HepG2 (cell line): ENCODE results near the gene UBE2S. TPM values are rescaled to one million over a fixed set of nuclear protein-coding genes. Genes with fewer than 3 reads are reported as not detected.
A peak's percentile ranks its signal among the peaks of the same experiment; 100 is the strongest.

Experiments used
- AHR ChIP-seq: IDR thresholded peaks from 2 replicates; pipeline ENCODE4 v1.6.1; 2018; ENCODE audit warnings: missing genetic modification reagents, missing compliant biosample characterization
- CHD2 ChIP-seq: IDR thresholded peaks from 2 replicates; pipeline ENCODE4 v1.6.1; 2011; ENCODE audit warnings: low read depth, low read length, improper control_type of control experiment
- GABPA ChIP-seq, 2 experiments: IDR thresholded peaks; 2 replicates each; pipeline ENCODE4 v1.6.1; 2011 to 2016; ENCODE audit warnings: low read depth in 2 of 2, low read length in 1 of 2, missing biosample characterization in 1 of 2, missing genetic modification characterization in 1 of 2
- HNF1B ChIP-seq: sonication (generic); formaldehyde crosslinking; IDR thresholded peaks from 2 replicates; pipeline ENCODE4 v1.5.1; 2020; ENCODE audit warnings: mild to moderate bottlenecking, moderate library complexity, missing genetic modification reagents
- HOXA3 ChIP-seq: sonication (generic); formaldehyde crosslinking; IDR thresholded peaks from 2 replicates; pipeline ENCODE4 v1.5.0; 2020; ENCODE audit warnings: missing genetic modification reagents
- KDM6A ChIP-seq: IDR thresholded peaks from 2 replicates; pipeline ENCODE4 v1.6.1; 2016; ENCODE audit warnings: low read depth
- MED1 ChIP-seq: sonication (generic); formaldehyde crosslinking; IDR thresholded peaks from 2 replicates; pipeline ENCODE4 v1.4.0; 2020; ENCODE audit warnings: missing genetic modification reagents
- MLLT10 ChIP-seq: sonication (generic); formaldehyde crosslinking; IDR thresholded peaks from 2 replicates; pipeline ENCODE4 v1.4.0; 2020; ENCODE audit warnings: missing genetic modification reagents
- PATZ1 ChIP-seq: sonication (generic); formaldehyde crosslinking; IDR thresholded peaks from 2 replicates; pipeline ENCODE4 v1.4.0; 2020; ENCODE audit warnings: missing genetic modification reagents
- PRDM15 ChIP-seq: sonication (generic); formaldehyde crosslinking; IDR thresholded peaks from 2 replicates; pipeline ENCODE4 v1.4.0; 2020; ENCODE audit warnings: missing genetic modification reagents
- PTBP1 ChIP-seq: fragments of 200-400 bp; formaldehyde crosslinking; IDR thresholded peaks from 2 replicates; pipeline ENCODE4 v1.6.1; 2018; ENCODE audit warnings: low read length, low read depth; ENCODE audit not compliant: poor library complexity, severe bottlenecking
- RAD21 ChIP-seq: fragments of 450-650 bp; formaldehyde crosslinking; IDR thresholded peaks from 2 replicates; pipeline ENCODE4 v1.5.0; 2020; ENCODE audit warnings: mild to moderate bottlenecking
- RARA ChIP-seq: IDR thresholded peaks from 2 replicates; pipeline ENCODE4 v1.6.1; 2016; ENCODE audit warnings: missing genetic modification reagents, missing compliant biosample characterization
- RARG ChIP-seq: sonication (generic); formaldehyde crosslinking; IDR thresholded peaks from 2 replicates; pipeline ENCODE4 v1.4.0; 2020; ENCODE audit warnings: low read depth, mild to moderate bottlenecking, missing genetic modification reagents
- SNAPC5 ChIP-seq: sonication (generic); formaldehyde crosslinking; IDR thresholded peaks from 2 replicates; pipeline ENCODE4 v1.8.1; 2023; ENCODE audit warnings: mild to moderate bottlenecking, missing genetic modification reagents, borderline replicate concordance
- THYN1 ChIP-seq: sonication (generic); formaldehyde crosslinking; IDR thresholded peaks from 2 replicates; pipeline ENCODE4 v1.8.1; 2023; ENCODE audit warnings: low read depth, mild to moderate bottlenecking, moderate library complexity, missing genetic modification reagents, borderline replicate concordance
- TRIM22 ChIP-seq: fragments of 450-650 bp; IDR thresholded peaks from 2 replicates; pipeline ENCODE4 v1.6.1; 2017
- ZBTB21 ChIP-seq: sonication (generic); formaldehyde crosslinking; IDR thresholded peaks from 2 replicates; pipeline ENCODE4 v1.4.0; 2020; ENCODE audit warnings: missing genetic modification reagents
- ZNF12 ChIP-seq: sonication (generic); formaldehyde crosslinking; IDR thresholded peaks from 2 replicates; pipeline ENCODE4 v1.5.0; 2020; ENCODE audit warnings: missing genetic modification reagents
- ZNF431 ChIP-seq: sonication (generic); formaldehyde crosslinking; IDR thresholded peaks from 2 replicates; pipeline ENCODE4 v1.9.0; 2022; ENCODE audit warnings: missing genetic modification reagents, low read depth, mild to moderate bottlenecking, borderline replicate concordance
- ZNF83 ChIP-seq: sonication (generic); formaldehyde crosslinking; IDR thresholded peaks from 2 replicates; pipeline ENCODE4 v1.4.0; 2020; ENCODE audit warnings: missing genetic modification reagents, mild to moderate bottlenecking, borderline replicate concordance
- ZNF891 ChIP-seq: sonication (generic); formaldehyde crosslinking; IDR thresholded peaks from 2 replicates; pipeline ENCODE4 v1.5.0; 2020; ENCODE audit warnings: mild to moderate bottlenecking, missing genetic modification reagents
- polyA plus RNA-seq, 8 experiments: library from polyadenylated mRNA; depleted of rRNA in 3 of 8; stranded (reverse) in 7 of 8; unstranded in 1 of 8; fragments of >200 nt; fragmentation: Illumina TruSeq in 4 of 8; extraction: Trizol in 4 of 8; gene quantifications; 2 replicates each; pipeline versions ENCODE4 v1.2.1 to v1.2.3, GENCODE V29; 2011 to 2016; ENCODE audit warnings: low read depth in 4 of 8, missing spikeins in 1 of 8, mixed read lengths in 1 of 8; ENCODE audit not compliant: insufficient read depth in 1 of 8
- total RNA-seq, 5 experiments: library from RNA; depleted of rRNA; stranded (reverse); fragments of >200 nt; fragmentation: Illumina TruSeq; extraction: Trizol; gene quantifications; 2 replicates each; pipeline ENCODE4 v1.2.3, GENCODE V29; 2016; ENCODE audit warnings: low read depth in 1 of 5

UBE2S gene
- total and polyA plus RNA-seq, 2 of the 13 experiments (the other 11 are each of a cell fraction or from before 2014, with no cell fraction given) = 32.2 to 39.3 TPM

GRCh38 chr19:55372316-55373081, 35.1 kb downstream of the UBE2S start (continued):
- TF ChIP-seq MED1 (CRISPR knock-in tag) = peak; percentile 40
- no peak for TF ChIP-seq AHR
- TF ChIP-seq ZBTB21 (CRISPR knock-in tag) = peak; percentile 80
- no peak for TF ChIP-seq HOXA3 (CRISPR knock-in tag)
- no peak for TF ChIP-seq ZNF891 (CRISPR knock-in tag)
- TF ChIP-seq PTBP1 = peak; percentile 29
- no peak for TF ChIP-seq GABPA (IDR thresholded peaks at IDR 0.05; ENCODE audit: low read depth, low read length)
- TF ChIP-seq GABPA (CRISPR knock-in tag; IDR thresholded peaks at IDR 0.05; ENCODE audit: low read depth) = peak; percentile 69; the same call in 1 of the 2 replicates
- TF ChIP-seq SNAPC5 (CRISPR knock-in tag) = no peak
- TF ChIP-seq PRDM15 (CRISPR knock-in tag) = no peak
- TF ChIP-seq RARG = no peak
- TF ChIP-seq TRIM22 = no peak
- no peak for TF ChIP-seq THYN1 (CRISPR knock-in tag)
- no peak for TF ChIP-seq ZNF431
- TF ChIP-seq RARA (CRISPR knock-in tag) = peak; percentile 37; the same call in 1 of the 2 replicates
- no peak for TF ChIP-seq CHD2
- TF ChIP-seq ZNF83 = no peak
- TF ChIP-seq PATZ1 (CRISPR knock-in tag) = peak; percentile 95
- TF ChIP-seq ZNF12 = no peak
- peak; percentile 47; the same call in 1 of the 2 replicates for TF ChIP-seq HNF1B (CRISPR knock-in tag)
- no peak for TF ChIP-seq RAD21 (CRISPR knock-in tag)
- no peak for TF ChIP-seq MLLT10 (CRISPR knock-in tag)
- 0 out of 2 replicates have a peak, but pooled peaks have one; percentile 40 for TF ChIP-seq KDM6A (CRISPR knock-in tag)
